Stomach (tissue), 4 donors: ENCODE measurements around the gene WFDC12.

Source experiments
- CTCF ChIP-seq, 7 experiments: fragments of 450-650 bp in 4 of 7; fragments of 200-600 bp in 3 of 7; sonication (generic) in 3 of 7; IDR thresholded peaks; one replicate each; pipeline ENCODE4 v1.5.1; 2016 to 2019; ENCODE audit warnings: antibody characterized with exemption in 7 of 7, control low read depth in 2 of 7, mild to moderate bottlenecking in 1 of 7
- EP300 ChIP-seq: sonication (generic); formaldehyde crosslinking; IDR thresholded peaks from one replicate; pipeline ENCODE4 v1.6.1; 2017; ENCODE audit warnings: antibody characterized with exemption
- POLR2A ChIP-seq, 4 donors: fragments of 450-650 bp; IDR thresholded peaks; one replicate each; pipeline ENCODE4 v1.6.1; 2016; ENCODE audit warnings: antibody characterized with exemption in 4 of 4, control low read depth in 2 of 4, mild to moderate bottlenecking in 1 of 4, moderate library complexity in 1 of 4
- POLR2AphosphoS5 ChIP-seq, 3 donors: sonication (generic); formaldehyde crosslinking; IDR thresholded peaks; one replicate each; pipeline ENCODE4 v1.6.1; 2016; ENCODE audit warnings: antibody characterized with exemption in 3 of 3

- no peak for TF ChIP-seq CTCF (IDR thresholded peaks at IDR 0.05)
- TF ChIP-seq EP300 = no peak
- no peak for TF ChIP-seq POLR2A (IDR thresholded peaks at IDR 0.05)
- no peak for TF ChIP-seq POLR2AphosphoS5 (IDR thresholded peaks at IDR 0.05)
Observed at GRCh38 chr20:45087097-45087790, 37.0 kb downstream of the WFDC12 start.
